GM20431 (cell line): ENCODE data around the gene DNAH14.
"Not testable (repeated sequence)": the region's sequence is repeated elsewhere in the genome, so short reads cannot be mapped to it uniquely, and the experiment has no call there.

Experiments
- in situ Hi-C: fragments of 300-500 bp; cut with MseI, MboI; formaldehyde crosslinking; loops from one replicate; pipeline ENCODE4 v1.15.0; 2020; ENCODE audit warnings: low sequenced_read_pairs; ENCODE audit not compliant: unreplicated experiment

The DNAH14 gene

GRCh38 chr1:225230483-225230882 lies 301.0 kb downstream of the DNAH14 start:
- in situ Hi-C loops, result no loop called here

- in situ Hi-C loops, result not testable (repeated sequence)
These were observed 303.5 kb downstream of the DNAH14 start for GRCh38 chr1:225232930-225233329.

- in situ Hi-C loops, result no loop called here
These were observed 313.1 kb downstream of the DNAH14 start for GRCh38 chr1:225242611-225243010.

- in situ Hi-C loops, result no loop called here
These were observed 321.0 kb downstream of the DNAH14 start for GRCh38 chr1:225250432-225250831.

- in situ Hi-C loops, result no loop called here
These were observed 323.7 kb downstream of the DNAH14 start for GRCh38 chr1:225253173-225253572.

GRCh38 chr1:225253784-225254183 lies 324.3 kb downstream of the DNAH14 start:
- in situ Hi-C loops, result no loop called here

- in situ Hi-C loops, result no loop called here
These were observed 325.2 kb downstream of the DNAH14 start for GRCh38 chr1:225254676-225255075.

GRCh38 chr1:225257081-225257480 lies 327.6 kb downstream of the DNAH14 start:
- in situ Hi-C loops, result no loop called here

- in situ Hi-C loops, result no loop called here
These were observed 329.3 kb downstream of the DNAH14 start for GRCh38 chr1:225258811-225259210.

- in situ Hi-C loops, result no loop called here
These were observed 330.1 kb downstream of the DNAH14 start for GRCh38 chr1:225259542-225259941.

- in situ Hi-C loops, result no loop called here
These were observed 330.8 kb downstream of the DNAH14 start for GRCh38 chr1:225260319-225260718.

GRCh38 chr1:225277445-225277844 lies 348.0 kb downstream of the DNAH14 start:
- in situ Hi-C loops, result no loop called here

GRCh38 chr1:225280563-225280962 lies 351.1 kb downstream of the DNAH14 start:
- in situ Hi-C loops, result no loop called here

GRCh38 chr1:225290244-225290643 lies 360.8 kb downstream of the DNAH14 start:
- in situ Hi-C loops, result no loop called here

- in situ Hi-C loops, result no loop called here
These were observed 370.1 kb downstream of the DNAH14 start for GRCh38 chr1:225299624-225300023.

GRCh38 chr1:225300381-225300780 lies 370.9 kb downstream of the DNAH14 start:
- in situ Hi-C loops, result no loop called here

- in situ Hi-C loops, result no loop called here
These were observed 375.5 kb downstream of the DNAH14 start for GRCh38 chr1:225304996-225305395.

- in situ Hi-C loops, result not testable (repeated sequence)
These were observed 381.1 kb downstream of the DNAH14 start for GRCh38 chr1:225310544-225310943.

- in situ Hi-C loops, result no loop called here
These were observed 389.5 kb downstream of the DNAH14 start for GRCh38 chr1:225318706-225319575.

- in situ Hi-C loops, result no loop called here
These were observed 390.4 kb downstream of the DNAH14 start for GRCh38 chr1:225319871-225320270.

GRCh38 chr1:225321784-225322183 lies 392.3 kb downstream of the DNAH14 start:
- in situ Hi-C loops, result no loop called here

GRCh38 chr1:225329041-225329440 lies 399.6 kb downstream of the DNAH14 start:
- in situ Hi-C loops, result no loop called here
